Large intestine (tissue), 3 donors: ENCODE measurements around the gene CALY. TPM values are rescaled to one million over a fixed set of nuclear protein-coding genes. Genes with fewer than 3 reads are reported as not detected.

Experiments
- DNase-seq, 2 donors: peaks; one replicate each; pipeline versions ENCODE4 v3.0.0 to v3.0.0-alpha.2; 2013
- H3K27ac ChIP-seq: one replicate; pipeline ENCODE4 v1.5.1; 2013; ENCODE audit warnings: low read length
- H3K27me3 ChIP-seq: 2 replicates; pipeline ENCODE4 v1.6.1; 2013; ENCODE audit warnings: low read length; ENCODE audit not compliant: control insufficient read depth, insufficient read depth
- H3K36me3 ChIP-seq: 2 replicates; pipeline ENCODE4 v1.6.1; 2013; ENCODE audit warnings: low read length; ENCODE audit not compliant: control insufficient read depth, insufficient read depth
- H3K4me1 ChIP-seq: one replicate; pipeline ENCODE4 v1.6.1; 2013; ENCODE audit warnings: low read length; ENCODE audit not compliant: control insufficient read depth, insufficient read depth
- H3K4me3 ChIP-seq: one replicate; pipeline ENCODE4 v1.5.1; 2013; ENCODE audit warnings: low read length
- H3K9me3 ChIP-seq: one replicate; pipeline ENCODE4 v1.6.1; 2013; ENCODE audit warnings: mild to moderate bottlenecking, low read depth, low read length, moderate library complexity; ENCODE audit not compliant: control insufficient read depth
- WGBS: methylation state at CpG from one replicate; pipeline ENCODE4 v1.1.5; 2013; ENCODE audit warnings: low lambda C conversion rate; ENCODE audit not compliant: insufficient coverage; 5-methylcytosine and 5-hydroxymethylcytosine counted together
- polyA plus RNA-seq: library from polyadenylated mRNA; unstranded; fragments of 120-200 nt; gene quantifications from one replicate; pipeline ENCODE4 v1.2.1, GENCODE V29; 2013

Gene CALY
- polyA plus RNA-seq, 1 donor, result 6.8 TPM

DNA sequence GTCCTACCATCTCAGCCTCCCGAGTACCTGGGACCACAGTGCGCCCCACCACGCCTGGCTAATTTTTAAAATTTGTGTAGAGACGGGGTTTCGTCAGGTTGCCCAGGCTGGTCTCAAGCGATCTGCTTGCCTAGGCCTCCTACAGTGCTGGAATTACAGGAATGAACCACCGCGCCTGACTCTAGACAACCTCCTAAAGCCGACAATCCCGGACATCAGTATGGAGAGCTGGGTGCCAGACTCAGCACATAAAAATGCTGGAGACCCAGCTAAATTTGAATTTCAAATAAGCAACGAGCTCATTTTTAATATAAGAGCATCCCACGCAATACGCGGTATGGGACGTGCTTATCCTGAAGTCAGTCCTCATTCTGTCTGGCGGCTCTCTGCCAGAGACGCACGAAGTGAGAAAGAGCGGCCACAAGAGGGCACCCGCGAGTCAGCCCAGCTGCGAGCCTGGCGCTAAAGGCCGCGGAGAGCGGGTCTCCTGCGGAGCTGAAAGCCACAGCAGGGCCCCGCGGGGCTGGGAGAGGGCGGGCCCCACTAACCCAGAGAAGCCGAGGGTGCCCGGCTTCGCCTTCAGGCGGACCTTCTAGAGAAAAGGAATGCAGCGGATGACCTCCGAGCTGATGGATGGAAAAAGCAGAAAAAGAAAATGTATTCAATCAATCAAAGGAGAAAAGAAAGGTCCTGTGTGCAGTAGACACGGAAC is 7.0 kb downstream of the CALY start:
- peaks cover 84% of the 10 kb centered on the region for H3K27me3 ChIP-seq
- peak; percentile 73 to 79 for DNase-seq
- H3K4me1 ChIP-seq, result peaks cover 11% of the 10 kb centered on the region
- peaks cover 14% of the 10 kb centered on the region for H3K9me3 ChIP-seq
- H3K27ac ChIP-seq, result no peak overlapping the region
- WGBS, result 4% methylated on average over 5 of the region's 37 CpGs
- no peaks in the 10 kb centered on the region for H3K36me3 ChIP-seq
- peak overlapping the region; percentile 4 for H3K4me3 ChIP-seq

DNA sequence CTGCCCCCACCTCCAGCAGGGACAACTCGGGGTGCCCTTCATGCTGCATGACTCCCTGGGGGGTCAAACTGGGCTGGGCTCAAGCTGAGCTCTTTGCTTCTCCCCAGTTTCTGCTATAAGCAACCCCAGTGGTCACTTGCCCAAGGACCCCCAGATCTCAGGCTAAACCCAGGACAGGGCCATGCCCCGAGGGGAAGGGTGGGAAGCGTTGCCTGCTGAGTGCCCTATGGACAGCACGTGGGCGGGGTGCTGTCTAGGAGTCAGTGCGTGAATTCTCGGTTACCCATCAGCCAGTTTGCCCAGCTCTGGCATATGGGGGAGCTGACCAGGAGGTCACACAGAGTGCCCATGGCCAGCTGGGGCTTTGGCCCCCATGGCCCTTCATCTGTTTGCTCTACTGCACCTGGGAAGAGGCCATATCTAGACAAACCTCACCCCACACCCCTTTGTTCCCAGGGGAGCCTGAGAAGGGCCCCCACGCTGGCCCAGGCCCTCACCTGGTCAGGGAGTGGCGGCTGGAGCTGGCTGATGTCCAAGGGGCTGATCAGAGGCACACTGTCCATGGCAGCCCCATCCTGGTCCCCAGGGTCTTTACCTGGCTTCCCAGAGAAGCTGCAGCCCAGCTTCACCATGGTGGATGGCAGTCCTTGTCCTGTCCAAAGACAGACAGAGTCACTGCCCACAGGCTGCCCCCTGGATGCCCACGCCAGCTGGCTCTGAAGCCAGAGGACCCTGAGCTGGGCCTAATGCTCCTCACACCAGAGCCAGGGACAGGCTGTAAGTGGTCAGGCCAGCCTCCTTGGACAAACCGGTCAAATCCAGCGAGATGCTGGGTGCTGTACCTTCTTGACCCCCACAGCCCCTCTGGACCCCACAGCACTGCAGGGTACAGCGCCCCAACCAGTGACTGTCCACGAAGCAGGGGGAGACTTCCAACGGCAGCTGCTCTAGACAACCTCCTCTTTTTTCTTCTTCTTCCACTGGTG is 8.0 kb downstream of the CALY start:
- peaks cover 11% of the 10 kb centered on the region for H3K4me1 ChIP-seq
- H3K9me3 ChIP-seq, result peaks cover 11% of the 10 kb centered on the region
- peaks cover 80% of the 10 kb centered on the region for H3K27me3 ChIP-seq
- DNase-seq, result no peak
- H3K27ac ChIP-seq, result no peak overlapping the region
- no CpG with 5 or more reads among the region's 15 CpGs for WGBS
- no peaks in the 10 kb centered on the region for H3K36me3 ChIP-seq
- no peak overlapping the region for H3K4me3 ChIP-seq

DNA sequence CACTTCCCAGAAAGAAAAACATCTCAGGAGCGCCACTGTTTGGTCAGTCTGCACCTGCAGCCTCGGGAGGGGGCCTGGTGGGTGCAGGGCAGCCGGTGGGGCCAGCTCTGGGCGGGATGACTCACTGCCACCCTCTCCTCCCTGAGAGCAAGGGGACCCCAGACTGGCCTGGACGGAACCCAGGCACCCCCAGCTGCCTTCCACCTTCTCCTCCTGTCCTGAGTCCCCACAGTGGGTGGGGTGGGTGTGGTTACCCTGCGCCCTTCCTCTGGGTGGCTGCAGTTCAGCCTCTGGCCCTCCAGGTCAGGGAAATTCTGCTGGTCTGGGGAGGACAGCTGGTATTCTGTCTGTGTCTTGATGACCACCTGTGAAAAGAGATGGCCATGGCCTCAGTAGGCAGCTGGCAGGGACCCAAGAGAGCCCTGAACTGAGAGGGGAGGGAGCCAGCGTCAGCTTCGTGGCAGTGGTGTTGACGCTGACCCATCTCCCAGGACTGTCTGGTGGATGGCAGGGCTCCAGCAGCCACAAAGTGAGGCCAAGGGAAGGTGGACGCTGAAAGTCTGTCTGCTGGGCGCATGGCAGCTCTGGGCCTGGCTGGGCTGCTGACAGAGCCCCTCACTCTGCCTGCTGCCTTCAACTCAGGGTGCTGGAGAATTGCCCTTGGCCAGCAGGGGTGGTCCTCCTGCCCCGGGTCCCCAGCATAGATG is 8.9 kb downstream of the CALY start:
- peaks cover 75% of the 10 kb centered on the region for H3K27me3 ChIP-seq
- no peak overlapping the region for H3K27ac ChIP-seq
- DNase-seq, result no peak
- H3K9me3 ChIP-seq, result peaks cover 8% of the 10 kb centered on the region
- no peaks in the 10 kb centered on the region for H3K36me3 ChIP-seq
- peaks cover 11% of the 10 kb centered on the region for H3K4me1 ChIP-seq
- WGBS, result no CpG with 5 or more reads among the region's 12 CpGs
- H3K4me3 ChIP-seq, result no peak overlapping the region

DNA sequence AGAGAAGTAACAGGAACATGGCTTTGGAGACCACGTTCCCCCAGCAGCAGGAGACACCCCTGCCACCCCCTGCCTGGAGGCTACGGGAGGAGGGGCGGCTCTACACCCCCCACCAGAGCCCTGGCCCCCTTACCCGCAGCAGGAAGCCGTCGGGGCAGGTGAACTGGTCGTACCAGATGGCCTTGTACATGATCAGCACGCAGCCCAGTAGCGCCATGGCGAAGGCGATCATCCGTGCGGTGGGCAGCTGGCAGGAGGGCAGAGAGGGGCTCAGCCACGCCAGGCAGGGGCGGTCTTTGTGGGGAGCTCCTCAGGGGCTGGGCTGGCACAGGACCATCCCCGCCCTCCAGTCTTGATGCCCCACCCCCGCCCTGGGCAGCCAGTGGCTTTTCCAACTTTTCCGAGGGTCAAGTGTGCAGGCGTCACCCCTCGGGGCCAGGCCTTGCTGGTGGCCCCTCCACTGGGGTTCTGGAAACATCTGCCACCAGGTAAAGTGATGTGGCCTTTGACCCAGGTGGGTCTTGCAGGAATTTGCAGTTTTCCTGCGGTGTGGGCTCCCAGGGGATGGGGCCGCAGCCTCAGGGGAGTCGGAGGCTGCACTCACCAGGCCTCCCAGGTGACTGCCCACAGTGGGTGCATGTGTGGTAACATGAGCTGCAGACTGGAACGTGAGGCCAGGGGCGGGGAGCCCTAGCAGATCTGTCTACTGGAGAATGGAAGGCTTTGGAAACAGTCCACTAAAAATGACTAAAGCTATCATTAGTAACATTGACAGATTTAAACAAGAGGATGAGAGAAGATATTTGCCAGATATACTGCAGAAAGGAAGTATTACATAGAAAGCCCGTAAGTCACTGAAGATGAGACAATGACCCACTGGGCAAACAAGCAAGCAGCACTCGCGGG is 9.7 kb downstream of the CALY start:
- no peak overlapping the region for H3K4me3 ChIP-seq
- WGBS, result no CpG with 5 or more reads among the region's 28 CpGs
- H3K4me1 ChIP-seq, result peaks cover 11% of the 10 kb centered on the region
- no peak overlapping the region for H3K27ac ChIP-seq
- no peaks in the 10 kb centered on the region for H3K36me3 ChIP-seq
- peaks cover 68% of the 10 kb centered on the region for H3K27me3 ChIP-seq
- peaks cover 8% of the 10 kb centered on the region for H3K9me3 ChIP-seq
- no peak for DNase-seq

- peaks cover 8% of the 10 kb centered on the region for H3K9me3 ChIP-seq
- whole genome bisulfite sequencing, result no CpG with 5 or more reads among the region's 9 CpGs
- peaks cover 11% of the 10 kb centered on the region for H3K4me1 ChIP-seq
- peaks cover 60% of the 10 kb centered on the region for H3K27me3 ChIP-seq
- H3K36me3 ChIP-seq, result no peaks in the 10 kb centered on the region
- no peak for DNase-seq
- H3K4me3 ChIP-seq, result peak overlapping the region; percentile 10
- no peak overlapping the region for H3K27ac ChIP-seq
Observed at GRCh38 chr10:133326223-133326551, 10.5 kb downstream of the CALY start.

- peak overlapping the region; percentile 18 for H3K4me3 ChIP-seq
- peak overlapping the region; percentile 33 for H3K27ac ChIP-seq
- H3K27me3 ChIP-seq, result peaks cover 54% of the 10 kb centered on the region
- H3K9me3 ChIP-seq, result peaks cover 11% of the 10 kb centered on the region
- no peaks in the 10 kb centered on the region for H3K36me3 ChIP-seq
- WGBS, result no CpG with 5 or more reads among the region's 91 CpGs
- DNase-seq, result no peak
- H3K4me1 ChIP-seq, result peaks cover 11% of the 10 kb centered on the region
Observed at GRCh38 chr10:133325440-133326222, 11.1 kb downstream of the CALY start.

DNA sequence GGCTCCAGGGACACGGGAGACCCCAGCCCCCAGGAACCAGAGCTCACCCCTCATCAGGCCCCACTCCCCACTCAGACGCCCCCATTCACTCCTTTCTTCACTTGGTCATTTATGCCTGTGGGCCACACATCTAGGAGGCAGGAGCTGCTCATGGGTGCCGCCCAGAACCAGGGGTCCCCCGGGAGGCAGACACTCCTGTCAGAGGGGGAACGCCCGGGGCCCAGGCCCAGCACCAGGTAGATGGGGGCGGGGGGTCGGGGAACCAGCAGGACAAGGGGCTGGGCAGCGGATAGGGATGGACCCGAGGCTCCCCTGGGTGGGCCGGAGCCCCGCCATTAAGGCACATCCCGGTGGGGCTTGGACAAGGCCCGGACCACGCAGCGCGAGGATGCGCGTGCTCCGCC is 11.8 kb downstream of the CALY start:
- WGBS, result no CpG with 5 or more reads among the region's 20 CpGs
- Histone ChIP-seq H3K9me3 (peaks cover 11% of the 10 kb centered on the region), H3K36me3 (no peaks in the 10 kb centered on the region), H3K4me1 (peaks cover 10% of the 10 kb centered on the region), H3K27me3 (peaks cover 51% of the 10 kb centered on the region), H3K27ac (no peak overlapping the region), H3K4me3 (peak overlapping the region; percentile 18)
- DNase-seq, result no peak

- peak overlapping the region; percentile 31 for H3K27ac ChIP-seq
- peak overlapping the region; percentile 40 for H3K4me3 ChIP-seq
- WGBS, result no CpG with 5 or more reads among the region's 13 CpGs
- peaks cover 9% of the 10 kb centered on the region for H3K4me1 ChIP-seq
- peaks cover 46% of the 10 kb centered on the region for H3K27me3 ChIP-seq
- H3K9me3 ChIP-seq, result peaks cover 11% of the 10 kb centered on the region
- H3K36me3 ChIP-seq, result no peaks in the 10 kb centered on the region
- DNase-seq, result peak; percentile 71 to 84
Observed at GRCh38 chr10:133324198-133324792, 12.4 kb downstream of the CALY start.
